ENCODE data around the gene FOXM1.

Gene FOXM1

GRCh38 chr12:2834581-2835491, 42.1 kb downstream of the FOXM1 start, which contains the start of gene NRIP2:
Gene NRIP2 (minus strand): TSS chr12:2835035. CDS start chr12:2834983, 52 bp downstream.
- no peak for DNase-seq

- DNase-seq: no peak
Observed at GRCh38 chr12:2833810-2834209, 43.2 kb downstream of the FOXM1 start.

- no peak for DNase-seq
Observed at GRCh38 chr12:2833327-2833726, 43.6 kb downstream of the FOXM1 start.

- DNase-seq: no peak
Observed at GRCh38 chr12:2832550-2833127, 44.3 kb downstream of the FOXM1 start.

- no peak for DNase-seq
Observed at GRCh38 chr12:2829275-2829674, 47.7 kb downstream of the FOXM1 start.

DNA sequence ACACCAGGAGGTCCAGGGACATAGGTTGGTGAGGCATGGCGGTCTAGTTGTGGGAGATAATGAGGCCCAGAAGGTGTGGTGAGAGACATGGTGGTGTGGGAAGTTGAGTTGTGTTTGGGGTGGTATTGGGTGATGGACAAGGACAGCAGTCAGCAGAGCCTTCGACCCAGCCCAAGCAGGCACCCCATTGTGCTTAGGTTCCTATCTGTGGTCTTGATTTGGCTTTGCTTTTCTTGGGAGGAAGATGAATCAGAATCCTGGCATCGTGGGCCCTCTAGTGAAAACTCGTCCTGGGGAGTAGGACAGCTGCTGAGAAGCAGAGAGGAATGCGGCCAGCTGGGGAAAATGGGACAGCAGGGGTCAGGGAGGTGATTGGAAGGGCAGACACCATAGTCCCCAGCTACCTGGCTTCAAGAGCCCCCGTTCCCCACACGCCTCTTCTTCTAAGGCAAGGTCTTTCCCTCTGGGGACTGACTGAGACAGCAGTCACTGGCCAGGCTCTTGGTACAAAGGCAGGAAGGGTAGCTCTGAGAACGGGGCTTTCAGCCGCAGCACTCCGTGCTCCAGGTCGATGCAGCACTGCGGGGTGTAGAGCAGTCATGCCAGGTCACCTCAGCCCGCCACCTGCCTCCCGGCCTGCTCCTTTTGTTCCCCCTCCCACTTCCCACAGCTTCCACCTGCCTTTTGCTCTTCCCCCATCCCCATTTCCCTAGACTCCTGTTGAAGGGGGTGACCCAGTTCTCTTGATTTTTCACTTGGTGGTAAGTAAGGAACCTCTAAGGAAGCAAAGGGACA, 50.1 kb downstream of the FOXM1 start:
- DNase-seq: no peak

GRCh38 chr12:2826036-2826435, 50.9 kb downstream of the FOXM1 start:
- DNase-seq: no peak

DNA sequence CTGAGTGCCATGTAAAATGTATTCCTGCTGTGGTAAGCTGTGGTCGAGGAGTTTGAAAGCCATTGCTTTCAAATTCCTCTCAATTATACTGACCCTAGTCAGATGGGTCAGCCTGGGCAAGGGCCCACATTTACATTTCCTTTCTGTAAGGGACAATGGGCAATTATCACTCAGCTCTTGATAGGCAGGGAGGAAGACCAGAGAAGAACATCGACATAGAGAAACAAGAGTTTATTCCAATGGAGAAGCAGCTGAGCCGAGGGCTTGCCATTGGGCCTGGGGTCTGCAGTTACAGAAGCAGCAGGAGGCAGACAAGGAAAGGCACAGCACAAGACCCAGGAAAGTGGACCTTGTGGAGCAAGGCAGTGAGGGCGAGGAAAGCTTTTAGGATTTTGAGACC, 51.8 kb downstream of the FOXM1 start:
- DNase-seq: no peak

DNA sequence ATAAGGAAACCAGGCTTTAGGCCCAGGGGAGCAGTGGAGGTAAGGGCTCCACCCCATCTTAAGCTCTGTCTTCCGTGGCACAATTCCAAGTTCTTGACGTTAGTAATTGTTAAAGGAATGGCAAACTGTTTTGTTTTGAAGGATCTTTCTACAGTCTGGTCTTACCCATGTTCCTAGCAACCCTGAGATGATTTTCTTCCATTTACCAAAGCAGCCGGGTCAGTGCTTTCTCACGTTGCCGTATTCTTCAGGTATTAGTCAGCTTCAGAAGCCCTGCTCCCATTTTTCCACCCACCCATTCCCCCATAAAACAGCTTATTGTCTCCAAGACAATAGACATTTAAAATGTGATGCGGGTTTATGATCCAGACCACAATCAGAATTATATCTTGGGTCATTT, 52.4 kb downstream of the FOXM1 start:
- no peak for DNase-seq

GRCh38 chr12:2823483-2823882, 53.5 kb downstream of the FOXM1 start:
- no peak for DNase-seq

DNA sequence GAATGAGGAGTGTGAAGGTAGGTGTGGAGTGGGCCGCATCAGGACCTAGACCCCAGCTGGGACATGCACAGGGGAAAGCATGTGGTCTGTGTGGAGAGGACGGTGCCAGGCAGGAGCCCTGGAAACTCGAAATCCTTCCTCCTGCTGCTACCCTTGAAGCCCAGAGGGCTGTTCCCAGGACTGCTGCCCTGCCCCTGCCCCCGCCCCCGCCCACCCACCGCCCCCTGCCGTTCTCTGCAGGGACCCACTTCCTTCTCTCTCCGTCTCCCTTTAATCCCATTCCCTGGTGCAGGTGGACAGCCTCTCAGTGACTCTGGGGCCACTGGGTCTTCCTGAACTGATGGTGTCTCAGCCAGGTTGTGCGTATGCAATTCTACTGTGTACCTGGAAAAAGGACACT, 56.5 kb downstream of the FOXM1 start:
- DNase-seq: no peak

DNA sequence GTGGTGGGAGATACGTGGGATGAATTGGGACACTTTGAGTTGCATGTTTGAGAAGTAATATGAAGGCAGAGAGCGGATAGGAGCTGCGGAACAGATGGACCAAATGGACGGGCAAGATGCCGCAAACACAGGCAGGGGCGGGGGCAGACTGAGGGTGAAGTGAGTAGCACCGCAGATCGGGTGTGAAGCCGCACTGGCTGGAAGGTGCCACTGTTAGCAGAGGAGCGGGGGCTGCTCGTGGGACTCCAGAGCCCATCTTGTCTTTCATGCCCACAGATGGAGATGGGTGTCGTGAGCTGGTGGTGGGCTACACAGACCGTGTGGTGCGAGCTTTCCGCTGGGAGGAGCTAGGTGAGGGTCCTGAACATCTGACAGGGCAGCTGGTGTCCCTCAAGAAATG, 57.2 kb downstream of the FOXM1 start:
- DNase-seq: no peak

DNA sequence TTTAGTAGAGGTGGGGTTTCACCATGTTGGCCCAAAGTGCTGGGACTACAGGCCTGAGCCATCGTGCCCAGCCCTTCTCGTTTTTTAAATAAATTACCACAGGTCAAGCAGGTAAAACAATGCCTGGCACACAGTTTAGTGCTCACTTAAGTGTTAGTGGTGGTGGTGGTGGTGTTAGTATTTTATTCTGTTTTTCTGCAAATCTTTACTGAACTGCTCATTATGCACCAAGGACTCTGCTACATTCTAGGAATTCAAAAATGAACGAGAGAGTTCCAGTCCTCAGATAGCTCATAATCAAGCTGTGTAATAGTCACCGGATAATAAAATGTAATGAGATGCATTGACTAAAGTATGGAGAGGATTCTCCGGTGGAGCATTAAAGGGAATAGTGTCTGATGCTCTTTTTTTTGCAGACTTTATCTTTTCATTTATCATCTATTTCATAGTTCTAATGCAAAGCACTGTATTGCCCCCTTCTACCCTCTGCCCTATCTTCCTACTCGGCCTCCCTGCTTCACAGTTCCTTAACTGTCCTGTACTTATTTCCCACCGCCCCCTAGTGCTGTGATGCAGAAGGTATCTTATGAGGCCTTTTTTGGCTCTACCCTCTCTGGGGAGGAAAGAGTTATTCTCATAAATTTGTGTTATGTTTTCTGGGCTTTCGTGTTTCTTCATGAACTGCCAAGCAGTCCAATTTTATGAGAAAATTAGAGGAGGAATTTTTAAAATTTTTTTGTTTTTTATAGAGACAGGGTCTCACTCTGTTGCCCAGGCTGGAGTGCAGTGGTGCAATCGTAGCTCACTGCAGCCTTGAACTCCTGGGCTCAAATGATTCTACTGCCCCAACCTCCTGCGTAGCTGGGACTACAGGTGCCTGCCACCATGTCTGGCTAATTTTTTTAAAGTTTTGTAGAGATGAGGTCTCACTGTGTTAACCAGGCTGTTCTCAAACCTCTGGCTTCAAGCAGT, 63.5 kb downstream of the FOXM1 start:
- no peak for DNase-seq

- DNase-seq: peak; percentile 81
Observed at GRCh38 chr12:2812290-2813213, 64.4 kb downstream of the FOXM1 start, which contains the start of gene ITFG2. Gene ITFG2 (plus strand): TSS chr12:2812668. CDS start chr12:2812761, 93 bp downstream.

- no peak for DNase-seq
Observed at GRCh38 chr12:2811801-2812200, 65.2 kb downstream of the FOXM1 start.
